ENCODE data around the gene KIRREL3. TPM values are rescaled to one million over a fixed set of nuclear protein-coding genes. Genes with fewer than 3 reads are reported as not detected.

Gene KIRREL3
- total and polyA plus RNA-seq, 2 of the 4 experiments (the other 2 are of a cell fraction): 10.9 to 15.9 TPM

DNA sequence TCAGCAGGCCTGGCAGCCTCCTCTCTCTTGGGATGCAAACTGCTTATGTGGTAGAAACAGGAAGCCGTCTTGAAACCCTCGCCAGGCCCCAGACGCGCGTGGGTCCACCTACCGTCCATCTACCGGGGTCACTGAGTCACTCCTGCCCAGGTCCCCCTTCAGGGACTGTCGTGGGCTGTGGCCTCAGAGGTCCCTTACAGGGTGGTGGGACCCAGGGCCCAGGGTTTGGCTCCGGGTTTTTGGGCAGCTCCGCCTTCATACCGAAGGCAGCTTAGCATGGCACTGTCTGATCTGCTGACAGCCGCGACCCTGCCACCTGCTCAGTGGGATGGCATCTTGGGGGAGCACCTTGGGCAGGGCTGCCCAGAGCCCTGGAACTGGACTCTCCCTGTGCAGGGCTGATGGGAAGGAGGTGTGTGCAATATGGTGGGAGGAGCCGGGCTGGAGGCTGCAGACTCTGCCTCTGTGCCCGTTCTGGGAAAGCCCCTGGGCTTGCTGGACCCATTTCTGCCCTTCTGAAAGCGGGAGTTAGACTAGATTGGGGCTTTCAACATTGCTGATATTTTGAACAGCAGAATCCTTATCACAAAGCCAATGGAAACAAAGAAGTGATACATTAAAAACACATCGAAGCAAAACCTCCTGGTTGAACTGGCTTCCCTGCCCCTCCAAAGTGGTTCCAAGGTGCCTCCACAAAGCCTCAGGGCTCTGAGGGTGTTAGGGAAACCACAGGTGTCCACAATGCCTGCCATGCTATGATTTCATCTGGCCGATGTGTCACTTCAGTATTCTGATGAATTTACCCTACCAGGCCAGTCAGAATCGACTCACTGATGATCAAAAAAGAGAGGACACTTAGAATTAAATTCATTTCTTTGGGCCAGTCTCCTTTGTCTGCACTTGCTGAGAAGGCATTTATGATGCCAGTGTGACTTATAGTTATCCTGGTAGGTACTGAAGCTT is 316.5 kb downstream of the KIRREL3 start:
- H3K27ac ChIP-seq (ENCODE audit: insufficient read depth, low read length): no peak overlapping the region
- H3K27me3 ChIP-seq (ENCODE audit: control insufficient read depth, insufficient read depth, low read length): no peaks in the 10 kb centered on the region
- CTCF ChIA-PET: no interaction called here
- no peak overlapping the region for H2AFZ ChIP-seq (replicated peaks; ENCODE audit: low read length, poor library complexity)
- POLR2A ChIA-PET (ENCODE audit: unreplicated experiment): no interaction called here
- H3K14ac ChIP-seq (replicated peaks; ENCODE audit: low read depth, low read length): no peak overlapping the region
- no peak overlapping the region for H3K56ac ChIP-seq (ENCODE audit: extremely low read depth, insufficient read depth, low read length)
- no peaks in the 10 kb centered on the region for H3K4me1 ChIP-seq (ENCODE audit: control insufficient read depth, insufficient read depth, low read length)
- no peak overlapping the region for H2AK9ac ChIP-seq (replicated peaks; ENCODE audit: low read depth, low read length, poor library complexity)
- no peak overlapping the region for H2BK5ac ChIP-seq (ENCODE audit: low read depth, low read length, poor library complexity, severe bottlenecking)
- dilution Hi-C loops (cut with HindIII; ENCODE audit: low sequenced_read_pairs, unreplicated experiment): no loop called here
- no peak overlapping the region for H3K9ac ChIP-seq (ENCODE audit: low read depth, low read length)
- no peaks in the 10 kb centered on the region for H4K20me1 ChIP-seq (ENCODE audit: insufficient read depth, low read length)
- no peak overlapping the region for H3K23ac ChIP-seq (ENCODE audit: low read depth, low read length)
- no peak overlapping the region for H4K91ac ChIP-seq (ENCODE audit: insufficient read depth, low read depth, low read length)
- no peak overlapping the region for H3K18ac ChIP-seq (ENCODE audit: low read depth, low read length)
- no peak for TF ChIP-seq POLR2A (IDR thresholded peaks at IDR 0.05; ENCODE audit: low read depth, low read length)
- H3K36me3 ChIP-seq (ENCODE audit: control insufficient read depth, insufficient read depth, low read length): no peaks in the 10 kb centered on the region
- H2BK20ac ChIP-seq (ENCODE audit: low read depth, low read length): no peak overlapping the region
- peaks cover 0 to 4% of the 10 kb centered on the region in 2 experiments; a peak in 1 of 4 replicates for H3K79me1 ChIP-seq (ENCODE audit: low read depth in 1 of 2, low read length in 2 of 2)
- H2BK15ac ChIP-seq (ENCODE audit: low read depth, low read length): no peak overlapping the region
- no peaks in the 10 kb centered on the region for H3K9me3 ChIP-seq (ENCODE audit: control insufficient read depth, insufficient read depth, low read length)
- H3K4me2 ChIP-seq (ENCODE audit: low read depth, low read length): no peak overlapping the region
- no peak overlapping the region for H4K8ac ChIP-seq (ENCODE audit: low read depth in 2 of 2, low read length in 2 of 2)
- H3K4ac ChIP-seq (ENCODE audit: low read depth, low read length): no peak overlapping the region
- no TSS peak for BruUV-seq (replicated peaks)
- DNase-seq (no peak), ATAC-seq (ENCODE audit: low read depth) (no peak)
- H3K9me1 ChIP-seq (ENCODE audit: insufficient read depth, low read length): no peaks in the 10 kb centered on the region
- H2BK120ac ChIP-seq (ENCODE audit: low read depth, low read length): no peak overlapping the region
- in situ Hi-C loops (cut with MboI; ENCODE audit: low sequenced_read_pairs): no loop called here
- no peak overlapping the region for H2AK5ac ChIP-seq (ENCODE audit: low read depth, low read length)
- 83% methylated on average over 7 of the region's 19 CpGs; no CpG with 5 or more reads in 1 of the 2 experiments for WGBS, 2 experiments (ENCODE audit: extremely low coverage in 2 of 2, insufficient read length in 1 of 2)
- intact Hi-C loops (cut with micrococcal nuclease): no loop called here
- no peak overlapping the region for H4K5ac ChIP-seq (ENCODE audit: low read depth, low read length)
- no peak overlapping the region for H3K4me3 ChIP-seq (ENCODE audit: insufficient read depth, low read depth, low read length)

Measured in IMR-90 (cell line).